M059J (cell line): ENCODE measurements around the gene CBY2. TPM values are rescaled to one million over a fixed set of nuclear protein-coding genes. Genes with fewer than 3 reads are reported as not detected.
A peak's percentile ranks its signal among the peaks of the same experiment; 100 is the strongest.
"Not testable (repeated sequence)": the region's sequence is repeated elsewhere in the genome, so short reads cannot be mapped to it uniquely, and the experiment has no call there.

Experiments
- DNase-seq: peaks from one replicate; pipeline ENCODE4 v3.0.0-alpha.2; 2012; ENCODE audit warnings: low read depth
- total RNA-seq: library from RNA; depleted of rRNA; stranded (reverse); fragments of >200 nt; shearing (Covaris generic); gene quantifications from 2 replicates; pipeline ENCODE4 v1.2.3, GENCODE V29; 2014; rRNA removed

Gene CBY2
- total RNA-seq: not detected in 2 replicates

- no peak for DNase-seq
These were observed at the start of gene CBY2 for GRCh38 chr13:45702088-45702487. CBY2 (plus strand) TSS chr13:45702320; CDS start chr13:45702391, 71 bp downstream.

- DNase-seq: no peak
These were observed 47.3 kb upstream of the CBY2 start for GRCh38 chr13:45654633-45655349.

- peak; percentile 89 for DNase-seq
These were observed 43.4 kb upstream of the CBY2 start for GRCh38 chr13:45658586-45659235.

GRCh38 chr13:45659536-45659935, 42.6 kb upstream of the CBY2 start:
- no peak for DNase-seq

GRCh38 chr13:45660458-45660857, 41.7 kb upstream of the CBY2 start:
- not testable (repeated sequence) for DNase-seq

- no peak for DNase-seq
These were observed 40.0 kb upstream of the CBY2 start for GRCh38 chr13:45662162-45662561.

- DNase-seq: not testable (repeated sequence)
These were observed 39.2 kb upstream of the CBY2 start for GRCh38 chr13:45662903-45663302.

- DNase-seq: not testable (repeated sequence)
These were observed 32.5 kb upstream of the CBY2 start for GRCh38 chr13:45669626-45670025.

- DNase-seq: no peak
These were observed 31.8 kb upstream of the CBY2 start for GRCh38 chr13:45670189-45670885.

GRCh38 chr13:45674908-45675307, 27.2 kb upstream of the CBY2 start:
- peak; percentile 97 for DNase-seq

GRCh38 chr13:45678282-45678681, 23.8 kb upstream of the CBY2 start:
- DNase-seq: peak; percentile 18

GRCh38 chr13:45681113-45681512, 21.0 kb upstream of the CBY2 start:
- no peak for DNase-seq

- no peak for DNase-seq
These were observed 19.6 kb upstream of the CBY2 start for GRCh38 chr13:45682494-45683008.

GRCh38 chr13:45683701-45684100, 18.4 kb upstream of the CBY2 start:
- DNase-seq: no peak

GRCh38 chr13:45688577-45688976, 13.5 kb upstream of the CBY2 start:
- DNase-seq: no peak

GRCh38 chr13:45690636-45691035, 11.5 kb upstream of the CBY2 start:
- DNase-seq: peak; percentile 39

- no peak for DNase-seq
These were observed 10.9 kb upstream of the CBY2 start for GRCh38 chr13:45691251-45691650.

- DNase-seq: no peak
These were observed 10.5 kb upstream of the CBY2 start for GRCh38 chr13:45691667-45692066.

- peak; percentile 4 for DNase-seq
These were observed 6.9 kb upstream of the CBY2 start for GRCh38 chr13:45695198-45695730.

- no peak for DNase-seq
These were observed 5.4 kb upstream of the CBY2 start for GRCh38 chr13:45696610-45697226.

GRCh38 chr13:45700971-45701900, 884 bp upstream of the CBY2 start:
- no peak for DNase-seq
